ENCODE results near the gene CAMK2N1.
A peak's percentile ranks its signal among the peaks of the same experiment; 100 is the strongest.

Gene CAMK2N1

GRCh38 chr1:20454004-20454403, 32.0 kb downstream of the CAMK2N1 start:
- peak overlapping the region in 1 of 2 experiments; percentile 83 for H3K14ac ChIP-seq (ENCODE audit: low read length in 2 of 2)

DNA sequence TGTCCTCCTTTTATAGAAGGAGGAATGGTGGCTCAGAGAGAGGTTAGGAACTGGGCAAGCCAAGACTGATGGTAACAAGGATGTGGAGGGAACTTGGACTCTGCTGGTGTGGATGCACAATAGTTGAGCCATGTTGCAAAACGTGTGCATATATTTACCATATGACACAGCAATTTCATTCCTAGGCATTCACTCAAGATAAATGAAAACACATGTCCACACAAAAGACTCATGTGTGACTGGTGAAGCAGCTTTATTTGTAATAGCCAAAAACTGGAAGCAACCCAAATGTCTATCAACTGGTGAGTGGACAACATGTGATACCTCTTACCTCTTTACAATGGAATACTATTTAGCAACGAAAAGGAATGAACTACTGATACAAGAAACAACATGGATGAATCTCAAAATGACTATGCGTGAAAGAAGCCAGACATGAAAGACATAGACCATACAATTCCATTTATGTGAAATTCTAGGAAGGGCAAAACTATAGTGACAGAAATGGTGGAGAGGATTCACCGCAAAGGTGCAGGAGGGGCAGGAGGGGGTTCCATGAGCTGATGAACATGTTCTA, 36.2 kb downstream of the CAMK2N1 start:
- Histone ChIP-seq H3K27me3 (ENCODE audit: control insufficient read depth in 1 of 2, insufficient read depth in 1 of 2, low read length in 2 of 2) (peaks cover 4 to 42% of the 10 kb centered on the region in 2 experiments), H3K14ac (ENCODE audit: low read length in 2 of 2) (no peak overlapping the region), H4K91ac (ENCODE audit: low read length) (no peak overlapping the region), H2BK15ac (ENCODE audit: low read depth, poor library complexity, severe bottlenecking) (no peak overlapping the region), H2AK5ac (ENCODE audit: low read length, severe bottlenecking) (no peak overlapping the region), H3K4me3 (ENCODE audit: insufficient read depth in 1 of 2, low read depth in 1 of 2, low read length in 2 of 2) (no peak overlapping the region), H3K36me3 (ENCODE audit: control insufficient read depth in 1 of 2, insufficient read depth in 2 of 2, low read depth in 1 of 2, low read length in 2 of 2) (no peaks in the 10 kb centered on the region), H3K27ac (ENCODE audit: low read length, poor library complexity, severe bottlenecking) (no peak overlapping the region), H3K9ac (ENCODE audit: low read length) (peak overlapping the region; percentile 45), H3K79me1 (replicated peaks; ENCODE audit: low read length, poor library complexity, severe bottlenecking) (no peaks in the 10 kb centered on the region), H3K9me3 (ENCODE audit: control insufficient read depth, low read length) (no peaks in the 10 kb centered on the region), H3K4me2 (ENCODE audit: low read length, poor library complexity, severe bottlenecking) (no peak overlapping the region), H3K23ac (ENCODE audit: low read length in 2 of 2) (no peak overlapping the region), H3K4ac (ENCODE audit: low read depth in 1 of 2, low read length in 2 of 2) (no peak overlapping the region), H2BK12ac (ENCODE audit: low read length in 2 of 2) (no peak overlapping the region), H2BK120ac (ENCODE audit: low read depth, low read length) (no peak overlapping the region), H2AFZ (ENCODE audit: low read depth, low read length) (no peak overlapping the region), H4K8ac (ENCODE audit: low read length) (no peak overlapping the region), H3K4me1 (ENCODE audit: control insufficient read depth, insufficient read depth, low read depth, low read length) (no peaks in the 10 kb centered on the region), H2BK5ac (ENCODE audit: low read depth, low read length, poor library complexity, severe bottlenecking) (no peak overlapping the region), H3K18ac (ENCODE audit: low read depth in 1 of 2, low read length in 2 of 2) (no peak overlapping the region)
- 74% methylated on average over 4 of the region's 4 CpGs for WGBS
- no peak for DNase-seq

More at GRCh38 chr1:20454004-20454403, 32.0 kb downstream of the CAMK2N1 start:
- 76% methylated on average over 4 of the region's 4 CpGs for WGBS
- Histone ChIP-seq H3K9ac (ENCODE audit: low read length) (no peak overlapping the region), H2BK120ac (ENCODE audit: low read depth, low read length) (no peak overlapping the region), H3K4ac (ENCODE audit: low read depth in 1 of 2, low read length in 2 of 2) (no peak overlapping the region), H3K4me3 (ENCODE audit: insufficient read depth in 1 of 2, low read depth in 1 of 2, low read length in 2 of 2) (no peak overlapping the region), H4K8ac (ENCODE audit: low read length) (no peak overlapping the region), H2AFZ (ENCODE audit: low read depth, low read length) (no peak overlapping the region), H3K4me1 (ENCODE audit: control insufficient read depth, insufficient read depth, low read depth, low read length) (no peaks in the 10 kb centered on the region), H3K27ac (ENCODE audit: low read length, poor library complexity, severe bottlenecking) (no peak overlapping the region), H2BK12ac (ENCODE audit: low read length in 2 of 2) (no peak overlapping the region), H3K79me1 (replicated peaks; ENCODE audit: low read length, poor library complexity, severe bottlenecking) (no peaks in the 10 kb centered on the region), H3K9me3 (ENCODE audit: control insufficient read depth, low read length) (no peaks in the 10 kb centered on the region), H3K23ac (ENCODE audit: low read length in 2 of 2) (no peak overlapping the region), H3K18ac (ENCODE audit: low read depth in 1 of 2, low read length in 2 of 2) (no peak overlapping the region), H2BK15ac (ENCODE audit: low read depth, poor library complexity, severe bottlenecking) (no peak overlapping the region), H3K4me2 (ENCODE audit: low read length, poor library complexity, severe bottlenecking) (no peak overlapping the region), H2BK5ac (ENCODE audit: low read depth, low read length, poor library complexity, severe bottlenecking) (no peak overlapping the region), H3K36me3 (ENCODE audit: control insufficient read depth in 1 of 2, insufficient read depth in 2 of 2, low read depth in 1 of 2, low read length in 2 of 2) (no peaks in the 10 kb centered on the region), H2AK5ac (ENCODE audit: low read length, severe bottlenecking) (no peak overlapping the region), H4K91ac (ENCODE audit: low read length) (peak overlapping the region; percentile 31), H3K27me3 (ENCODE audit: control insufficient read depth in 1 of 2, insufficient read depth in 1 of 2, low read length in 2 of 2) (peaks cover 6 to 46% of the 10 kb centered on the region in 2 experiments)
- no peak for DNase-seq

DNA sequence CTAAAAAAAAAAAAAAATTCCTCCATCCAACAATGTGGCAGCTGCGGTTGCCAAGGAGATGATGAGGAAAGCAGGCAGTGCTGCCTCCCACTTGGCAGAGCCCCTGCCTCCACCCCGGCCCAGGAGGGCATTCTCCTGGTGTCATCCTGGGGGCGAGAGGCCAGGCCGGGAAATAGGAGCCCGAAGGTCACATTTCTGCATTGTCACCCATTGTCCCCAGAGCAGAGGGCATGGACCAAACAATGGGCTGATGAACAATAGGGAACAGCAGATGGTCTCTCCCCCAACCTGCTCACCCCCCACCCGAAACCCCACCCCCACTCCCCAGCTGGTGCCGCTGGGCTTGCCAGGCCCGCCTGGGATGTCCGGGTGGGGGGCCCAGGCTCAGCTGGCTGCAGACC, 37.3 kb downstream of the CAMK2N1 start:
- H3K27ac ChIP-seq (ENCODE audit: low read length, poor library complexity, severe bottlenecking), result no peak overlapping the region
- no peak overlapping the region for H2AK5ac ChIP-seq (ENCODE audit: low read length, severe bottlenecking)
- no peak overlapping the region for H3K4me2 ChIP-seq (ENCODE audit: low read length, poor library complexity, severe bottlenecking)
- no peak overlapping the region for H2BK120ac ChIP-seq (ENCODE audit: low read depth, low read length)
- H3K14ac ChIP-seq (ENCODE audit: low read length in 2 of 2), result no peak overlapping the region
- H3K9ac ChIP-seq (ENCODE audit: low read length), result no peak overlapping the region
- no peak overlapping the region for H4K8ac ChIP-seq (ENCODE audit: low read length)
- no peak overlapping the region for H2BK12ac ChIP-seq (ENCODE audit: low read length in 2 of 2)
- no peak overlapping the region for H2BK15ac ChIP-seq (ENCODE audit: low read depth, poor library complexity, severe bottlenecking)
- DNase-seq, result no peak
- H3K9me3 ChIP-seq (ENCODE audit: control insufficient read depth, low read length), result no peaks in the 10 kb centered on the region
- no peak overlapping the region for H2AFZ ChIP-seq (ENCODE audit: low read depth, low read length)
- H3K79me1 ChIP-seq (replicated peaks; ENCODE audit: low read length, poor library complexity, severe bottlenecking), result no peaks in the 10 kb centered on the region
- H3K4ac ChIP-seq (ENCODE audit: low read depth in 1 of 2, low read length in 2 of 2), result no peak overlapping the region
- H2BK5ac ChIP-seq (ENCODE audit: low read depth, low read length, poor library complexity, severe bottlenecking), result no peak overlapping the region
- WGBS, result 64% methylated on average over 9 of the region's 9 CpGs
- no peaks in the 10 kb centered on the region for H3K36me3 ChIP-seq (ENCODE audit: control insufficient read depth in 1 of 2, insufficient read depth in 2 of 2, low read depth in 1 of 2, low read length in 2 of 2)
- no peak overlapping the region for H3K18ac ChIP-seq (ENCODE audit: low read depth in 1 of 2, low read length in 2 of 2)
- no peak overlapping the region for H3K23ac ChIP-seq (ENCODE audit: low read length in 2 of 2)
- H4K91ac ChIP-seq (ENCODE audit: low read length), result no peak overlapping the region
- H3K27me3 ChIP-seq (ENCODE audit: control insufficient read depth in 1 of 2, insufficient read depth in 1 of 2, low read length in 2 of 2), result peaks cover 4 to 42% of the 10 kb centered on the region in 2 experiments
- no peaks in the 10 kb centered on the region for H3K4me1 ChIP-seq (ENCODE audit: control insufficient read depth, insufficient read depth, low read depth, low read length)
- H3K4me3 ChIP-seq (ENCODE audit: insufficient read depth in 1 of 2, low read depth in 1 of 2, low read length in 2 of 2), result no peak overlapping the region

GRCh38 chr1:20447794-20448193, 38.2 kb downstream of the CAMK2N1 start:
- no peak for DNase-seq
- 95% methylated on average over 7 of the region's 7 CpGs for WGBS
- Histone ChIP-seq H3K4me3 (ENCODE audit: insufficient read depth in 1 of 2, low read depth in 1 of 2, low read length in 2 of 2) (no peak overlapping the region), H3K4me1 (ENCODE audit: control insufficient read depth, insufficient read depth, low read depth, low read length) (no peaks in the 10 kb centered on the region), H3K4me2 (ENCODE audit: low read length, poor library complexity, severe bottlenecking) (no peak overlapping the region), H3K9ac (ENCODE audit: low read length) (no peak overlapping the region), H2AFZ (ENCODE audit: low read depth, low read length) (no peak overlapping the region), H3K79me1 (replicated peaks; ENCODE audit: low read length, poor library complexity, severe bottlenecking) (no peaks in the 10 kb centered on the region), H4K8ac (ENCODE audit: low read length) (no peak overlapping the region), H4K91ac (ENCODE audit: low read length) (no peak overlapping the region), H3K27ac (ENCODE audit: low read length, poor library complexity, severe bottlenecking) (no peak overlapping the region), H3K14ac (ENCODE audit: low read length in 2 of 2) (no peak overlapping the region), H2BK120ac (ENCODE audit: low read depth, low read length) (no peak overlapping the region), H3K23ac (ENCODE audit: low read length in 2 of 2) (no peak overlapping the region), H3K18ac (ENCODE audit: low read depth in 1 of 2, low read length in 2 of 2) (no peak overlapping the region), H2BK12ac (ENCODE audit: low read length in 2 of 2) (no peak overlapping the region), H2AK5ac (ENCODE audit: low read length, severe bottlenecking) (no peak overlapping the region), H3K9me3 (ENCODE audit: control insufficient read depth, low read length) (no peaks in the 10 kb centered on the region), H2BK15ac (ENCODE audit: low read depth, poor library complexity, severe bottlenecking) (no peak overlapping the region), H3K27me3 (ENCODE audit: control insufficient read depth in 1 of 2, insufficient read depth in 1 of 2, low read length in 2 of 2) (peaks cover 4 to 42% of the 10 kb centered on the region in 2 experiments), H3K4ac (ENCODE audit: low read depth in 1 of 2, low read length in 2 of 2) (no peak overlapping the region), H2BK5ac (ENCODE audit: low read depth, low read length, poor library complexity, severe bottlenecking) (no peak overlapping the region), H3K36me3 (ENCODE audit: control insufficient read depth in 1 of 2, insufficient read depth in 2 of 2, low read depth in 1 of 2, low read length in 2 of 2) (no peaks in the 10 kb centered on the region)
